ENCODE measurements around the gene GBGT1. TPM values are rescaled to one million over a fixed set of nuclear protein-coding genes. Genes with fewer than 3 reads are reported as not detected.

The GBGT1 gene
- total RNA-seq, 2 donors from 2014 or later: 2.2 to 2.3 TPM

GRCh38 chr9:133113949-133114885, 49.5 kb downstream of the GBGT1 start:
- Mint-ChIP-seq H3K4me1 (peaks cover 54% of the 10 kb centered on the region), H3K36me3 (ENCODE audit: low read depth) (peaks cover 3% of the 10 kb centered on the region), H3K27ac (peak overlapping the region; percentile 93), H3K4me3 (peak overlapping the region; percentile 67), H3K27me3 (no peaks in the 10 kb centered on the region)
- DNase-seq (no peak), ATAC-seq (no peak)
- no peaks in the 10 kb centered on the region for H3K9me3 ChIP-seq (ENCODE audit: control insufficient read depth, low read length, poor library complexity, severe bottlenecking)

DNA sequence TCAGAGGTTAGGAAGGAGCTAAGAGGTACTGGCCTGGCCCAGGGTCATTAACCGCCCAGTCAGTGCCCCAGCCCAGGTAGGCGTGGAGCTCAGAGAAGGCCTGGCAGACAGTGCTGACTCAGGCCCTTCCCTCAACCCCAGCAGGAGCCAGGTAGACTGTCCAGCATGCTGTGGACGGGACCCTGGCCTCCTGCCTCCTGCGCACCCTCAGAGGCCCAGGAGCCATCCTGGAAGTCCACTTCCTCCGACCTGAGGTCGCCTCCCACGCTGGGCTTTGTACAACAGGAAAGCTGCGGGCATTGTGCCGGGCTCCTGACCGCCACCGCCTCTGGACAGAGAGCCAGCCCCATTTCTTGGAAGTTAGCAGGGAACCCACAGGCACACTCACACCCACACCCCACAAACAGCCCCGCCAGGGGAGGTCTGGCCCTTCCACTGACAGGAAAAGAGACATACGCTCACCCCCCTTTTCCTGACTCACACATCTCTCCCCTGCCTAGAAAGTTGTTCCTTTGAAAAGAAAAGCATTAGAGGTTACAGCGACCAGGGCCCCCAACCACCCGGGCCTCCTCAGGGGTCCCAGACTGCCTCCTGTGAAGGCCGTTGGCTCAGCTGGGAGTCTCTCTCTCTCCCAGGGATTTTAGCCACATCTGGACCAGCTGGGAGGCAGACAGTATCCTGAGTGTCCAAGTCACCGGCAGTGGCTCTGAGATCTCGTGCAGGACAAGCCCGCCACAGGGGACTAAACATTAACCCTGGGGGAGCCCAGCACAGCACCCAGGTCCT, 50.4 kb downstream of the GBGT1 start:
- ATAC-seq (no peak), DNase-seq (no peak)
- Mint-ChIP-seq H3K36me3 (ENCODE audit: low read depth) (peaks cover 3% of the 10 kb centered on the region), H3K4me3 (peak overlapping the region; percentile 67), H3K27me3 (no peaks in the 10 kb centered on the region), H3K27ac (peak overlapping the region; percentile 93), H3K4me1 (peaks cover 48% of the 10 kb centered on the region)
- no peaks in the 10 kb centered on the region for H3K9me3 ChIP-seq (ENCODE audit: control insufficient read depth, low read length, poor library complexity, severe bottlenecking)

- no peaks in the 10 kb centered on the region for H3K27me3 Mint-ChIP-seq
- H3K36me3 Mint-ChIP-seq (ENCODE audit: low read depth): peaks cover 3% of the 10 kb centered on the region
These were observed 51.1 kb downstream of the GBGT1 start for GRCh38 chr9:133112663-133113026.

GRCh38 chr9:133111808-133112662, 51.7 kb downstream of the GBGT1 start:
- Mint-ChIP-seq H3K4me1 (peaks cover 37% of the 10 kb centered on the region), H3K4me3 (peak overlapping the region; percentile 55), H3K27me3 (no peaks in the 10 kb centered on the region), H3K27ac (peak overlapping the region; percentile 93), H3K36me3 (ENCODE audit: low read depth) (peaks cover 3% of the 10 kb centered on the region)
- DNase-seq (no peak), ATAC-seq (no peak)
- H3K9me3 ChIP-seq (ENCODE audit: control insufficient read depth, low read length, poor library complexity, severe bottlenecking): no peaks in the 10 kb centered on the region

More at GRCh38 chr9:133112663-133113026, 51.1 kb downstream of the GBGT1 start:
- peaks cover 43% of the 10 kb centered on the region for H3K4me1 Mint-ChIP-seq
- ATAC-seq (peak; percentile 75), DNase-seq (peak; percentile 37 to 50 (median 38))
- H3K4me3 Mint-ChIP-seq: peak overlapping the region; percentile 55
- H3K27ac Mint-ChIP-seq: peak overlapping the region; percentile 93
- H3K9me3 ChIP-seq (ENCODE audit: control insufficient read depth, low read length, poor library complexity, severe bottlenecking): no peaks in the 10 kb centered on the region

DNA sequence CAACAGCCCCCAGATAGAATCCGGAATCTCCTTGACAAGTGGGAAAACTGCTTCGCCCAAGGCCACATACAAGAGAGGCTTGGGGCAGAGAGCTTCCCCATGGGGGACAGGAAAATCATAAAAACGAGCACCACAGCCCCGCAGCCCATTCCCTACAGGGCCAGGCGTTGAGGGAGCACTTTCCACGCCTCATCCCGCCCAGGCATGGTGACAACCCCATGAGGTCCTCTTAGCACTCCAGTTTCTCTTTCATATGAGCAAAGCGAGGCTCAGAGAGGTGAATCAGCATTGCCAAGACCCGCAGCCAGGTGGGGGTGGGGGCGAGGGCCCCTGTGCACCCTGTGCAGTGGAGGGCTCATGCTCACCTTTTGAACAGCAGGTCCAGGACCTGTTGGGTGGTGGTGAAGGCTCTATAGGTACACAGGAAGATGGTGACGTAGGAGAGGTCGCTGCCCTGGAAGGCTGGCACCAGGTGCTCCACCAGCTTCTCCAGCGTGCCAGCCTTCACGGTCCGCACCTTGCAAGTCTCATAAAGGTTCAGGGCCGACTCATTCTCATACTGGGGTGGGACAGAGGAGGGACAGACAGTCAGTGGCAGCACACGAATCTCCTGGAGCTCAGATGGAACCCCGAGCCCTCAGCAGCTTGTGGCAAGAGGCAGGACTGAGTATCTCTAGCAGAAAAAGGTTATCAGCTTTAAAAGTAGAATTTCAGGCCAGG, 53.6 kb downstream of the GBGT1 start:
- peaks cover 6% of the 10 kb centered on the region for H3K36me3 Mint-ChIP-seq (ENCODE audit: low read depth)
- no peaks in the 10 kb centered on the region for H3K9me3 ChIP-seq (ENCODE audit: control insufficient read depth, low read length, poor library complexity, severe bottlenecking)
- peak overlapping the region; percentile 93 for H3K27ac Mint-ChIP-seq
- peak overlapping the region; percentile 63 for H3K4me3 Mint-ChIP-seq
- ATAC-seq (no peak), DNase-seq (no peak)
- peaks cover 31% of the 10 kb centered on the region for H3K4me1 Mint-ChIP-seq
- no peaks in the 10 kb centered on the region for H3K27me3 Mint-ChIP-seq

- peaks cover 25% of the 10 kb centered on the region for H3K4me1 Mint-ChIP-seq
- H3K27ac Mint-ChIP-seq: peak overlapping the region; percentile 93
- peaks cover 6% of the 10 kb centered on the region for H3K36me3 Mint-ChIP-seq (ENCODE audit: low read depth)
- H3K4me3 Mint-ChIP-seq: peak overlapping the region; percentile 56
- ATAC-seq (no peak), DNase-seq (no peak)
- H3K9me3 ChIP-seq (ENCODE audit: control insufficient read depth, low read length, poor library complexity, severe bottlenecking): no peaks in the 10 kb centered on the region
- no peaks in the 10 kb centered on the region for H3K27me3 Mint-ChIP-seq
These were observed 54.7 kb downstream of the GBGT1 start for GRCh38 chr9:133108794-133109641.

- no peak for DNase-seq
- peak overlapping the region; percentile 56 for H3K4me3 Mint-ChIP-seq
- peaks cover 18% of the 10 kb centered on the region for H3K4me1 Mint-ChIP-seq
- H3K27me3 Mint-ChIP-seq: no peaks in the 10 kb centered on the region
- no peak for ATAC-seq
- peak overlapping the region; percentile 93 for H3K27ac Mint-ChIP-seq
- H3K9me3 ChIP-seq (ENCODE audit: control insufficient read depth, low read length, poor library complexity, severe bottlenecking): no peaks in the 10 kb centered on the region
- H3K36me3 Mint-ChIP-seq (ENCODE audit: low read depth): peaks cover 7% of the 10 kb centered on the region
These were observed 55.5 kb downstream of the GBGT1 start for GRCh38 chr9:133107961-133108793.

DNA sequence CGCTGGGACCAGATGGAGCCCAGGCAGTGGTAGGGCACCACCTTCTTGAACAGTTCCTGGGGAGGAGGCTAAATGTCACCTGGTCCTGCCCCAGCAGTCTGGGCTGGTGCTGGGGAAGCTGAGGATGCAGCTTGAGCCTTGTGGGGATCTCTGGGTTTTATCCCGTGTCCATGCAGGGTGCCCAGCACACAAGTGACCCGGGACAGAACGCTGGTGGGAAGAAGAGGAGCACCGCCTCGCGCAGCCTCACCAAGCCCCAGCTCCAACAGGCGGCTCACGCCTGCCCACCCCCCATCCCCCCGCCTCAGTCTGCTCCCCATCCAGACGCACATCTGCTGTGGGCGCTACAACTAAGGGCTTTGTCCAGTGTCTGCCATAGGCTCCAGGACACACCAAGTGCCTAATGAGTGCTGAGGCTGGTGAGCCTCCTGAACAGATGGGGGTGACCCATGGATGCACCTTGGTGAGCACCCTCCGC, 56.4 kb downstream of the GBGT1 start:
- Mint-ChIP-seq H3K36me3 (ENCODE audit: low read depth) (peaks cover 9% of the 10 kb centered on the region), H3K27ac (peak overlapping the region; percentile 79), H3K27me3 (no peaks in the 10 kb centered on the region), H3K4me1 (peaks cover 13% of the 10 kb centered on the region), H3K4me3 (no peak overlapping the region)
- DNase-seq: no peak
- no peak for ATAC-seq
- no peaks in the 10 kb centered on the region for H3K9me3 ChIP-seq (ENCODE audit: control insufficient read depth, low read length, poor library complexity, severe bottlenecking)

GRCh38 chr9:133106511-133107244, 57.0 kb downstream of the GBGT1 start:
- Mint-ChIP-seq H3K27me3 (no peaks in the 10 kb centered on the region), H3K4me3 (peak overlapping the region; percentile 70), H3K27ac (peak overlapping the region; percentile 79), H3K36me3 (ENCODE audit: low read depth) (peaks cover 9% of the 10 kb centered on the region), H3K4me1 (peaks cover 12% of the 10 kb centered on the region)
- H3K9me3 ChIP-seq (ENCODE audit: control insufficient read depth, low read length, poor library complexity, severe bottlenecking): no peaks in the 10 kb centered on the region
- no peak for DNase-seq
- ATAC-seq: no peak

DNA sequence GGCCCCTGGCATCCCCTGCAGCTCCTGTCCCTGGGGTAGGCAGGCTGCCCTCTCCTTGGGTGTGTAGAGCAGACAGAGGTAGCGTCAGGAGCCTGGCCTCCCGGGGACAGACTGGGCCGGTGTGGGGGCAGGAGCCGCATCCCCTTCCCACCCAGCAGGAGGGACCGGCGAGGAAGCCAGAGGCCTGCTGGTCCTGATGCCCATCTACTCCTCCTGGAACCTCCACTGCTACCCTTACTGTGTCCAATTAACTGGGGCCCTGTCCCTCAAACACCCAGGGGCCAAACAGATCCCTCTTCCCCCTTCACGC, 58.3 kb downstream of the GBGT1 start:
- Mint-ChIP-seq H3K4me3 (peak overlapping the region; percentile 50), H3K27ac (no peak overlapping the region), H3K27me3 (no peaks in the 10 kb centered on the region), H3K36me3 (ENCODE audit: low read depth) (peaks cover 15% of the 10 kb centered on the region), H3K4me1 (peaks cover 10% of the 10 kb centered on the region)
- no peaks in the 10 kb centered on the region for H3K9me3 ChIP-seq (ENCODE audit: control insufficient read depth, low read length, poor library complexity, severe bottlenecking)
- ATAC-seq (no peak), DNase-seq (no peak)

Measured in T-helper 17 cell (primary cell).